MM.1S (cell line): ENCODE data around the gene VPS29.
"Not testable (repeated sequence)": the region's sequence is repeated elsewhere in the genome, so short reads cannot be mapped to it uniquely, and the experiment has no call there.

Source experiments
- DNase-seq: peaks from one replicate; pipeline ENCODE4 v3.0.0-alpha.2; 2015
- H2AFZ ChIP-seq: fragments of 300-600 bp; sonication (generic); 2 replicates; pipeline ENCODE4 v1.6.0; 2016; ENCODE audit warnings: antibody characterized with exemption, low read length
- H3F3A ChIP-seq: fragments of 300-600 bp; sonication (generic); 2 replicates; pipeline ENCODE4 v1.6.1; 2016; ENCODE audit warnings: mild to moderate bottlenecking, antibody characterized with exemption, low read length, moderate library complexity, mixed read lengths; ENCODE audit not compliant: insufficient read depth
- H3K27ac ChIP-seq: fragments of 300-600 bp; sonication (generic); 2 replicates; pipeline ENCODE4 v1.5.1; 2016; ENCODE audit warnings: mild to moderate bottlenecking, low read length
- H3K27me3 ChIP-seq: fragments of 300-600 bp; sonication (generic); replicated peaks from 2 replicates; pipeline ENCODE4 v1.6.0; 2016; ENCODE audit warnings: low read length; ENCODE audit not compliant: insufficient read depth
- H3K36me3 ChIP-seq: fragments of 300-600 bp; sonication (generic); replicated peaks from 2 replicates; pipeline ENCODE4 v1.6.1; 2016; ENCODE audit warnings: mild to moderate bottlenecking, low read length, mixed read lengths; ENCODE audit not compliant: insufficient read depth
- H3K4me1 ChIP-seq: fragments of 300-600 bp; sonication (generic); 2 replicates; pipeline ENCODE4 v1.6.1; 2016; ENCODE audit warnings: low read length, mixed read lengths
- H3K4me2 ChIP-seq: fragments of 300-600 bp; sonication (generic); 2 replicates; pipeline ENCODE4 v1.6.0; 2016; ENCODE audit warnings: low read depth, low read length
- H3K4me3 ChIP-seq: fragments of 300-600 bp; sonication (generic); 2 replicates; pipeline ENCODE4 v1.5.1; 2016; ENCODE audit warnings: low read length, mixed read lengths
- H3K79me2 ChIP-seq: fragments of 300-600 bp; sonication (generic); 2 replicates; pipeline ENCODE4 v1.6.1; 2016; ENCODE audit warnings: mixed run types, low read length, mixed read lengths
- H3K9ac ChIP-seq: fragments of 300-600 bp; sonication (generic); 2 replicates; pipeline ENCODE4 v1.6.1; 2016; ENCODE audit warnings: low read length, mixed read lengths
- H3K9me2 ChIP-seq: fragments of 300-600 bp; sonication (generic); replicated peaks from 2 replicates; pipeline ENCODE4 v1.6.1; 2016; ENCODE audit warnings: mild to moderate bottlenecking, low read length, mixed read lengths; ENCODE audit not compliant: insufficient read depth
- H3K9me3 ChIP-seq: fragments of 300-600 bp; sonication (generic); replicated peaks from 2 replicates; pipeline ENCODE4 v1.6.1; 2016; ENCODE audit warnings: mild to moderate bottlenecking, low read length, mixed read lengths; ENCODE audit not compliant: insufficient read depth
- H4K20me1 ChIP-seq: fragments of 300-600 bp; sonication (generic); 2 replicates; pipeline ENCODE4 v1.6.1; 2016; ENCODE audit warnings: mild to moderate bottlenecking, low read length, moderate library complexity, mixed read lengths; ENCODE audit not compliant: insufficient read depth
- EZH2 ChIP-seq: fragments of 300-600 bp; sonication (generic); optimal IDR thresholded peaks from 2 replicates; pipeline ENCODE3; 2017; ENCODE audit warnings: low read depth, mild to moderate bottlenecking, antibody characterized with exemption, low read length, mixed read lengths
- EZH2phosphoT487 ChIP-seq: fragments of 300-600 bp; sonication (generic); IDR thresholded peaks from 2 replicates; pipeline ENCODE4 v1.6.1; 2018; ENCODE audit warnings: antibody characterized with exemption, low read length
- TF ChIP-seq, protein P1 (sequence below): fragments of 300-600 bp; sonication (generic); IDR thresholded peaks from 2 replicates; pipeline ENCODE4 v1.5.1; 2016; ENCODE audit warnings: antibody characterized with exemption, low read length, mixed read lengths

The VPS29 gene

DNA sequence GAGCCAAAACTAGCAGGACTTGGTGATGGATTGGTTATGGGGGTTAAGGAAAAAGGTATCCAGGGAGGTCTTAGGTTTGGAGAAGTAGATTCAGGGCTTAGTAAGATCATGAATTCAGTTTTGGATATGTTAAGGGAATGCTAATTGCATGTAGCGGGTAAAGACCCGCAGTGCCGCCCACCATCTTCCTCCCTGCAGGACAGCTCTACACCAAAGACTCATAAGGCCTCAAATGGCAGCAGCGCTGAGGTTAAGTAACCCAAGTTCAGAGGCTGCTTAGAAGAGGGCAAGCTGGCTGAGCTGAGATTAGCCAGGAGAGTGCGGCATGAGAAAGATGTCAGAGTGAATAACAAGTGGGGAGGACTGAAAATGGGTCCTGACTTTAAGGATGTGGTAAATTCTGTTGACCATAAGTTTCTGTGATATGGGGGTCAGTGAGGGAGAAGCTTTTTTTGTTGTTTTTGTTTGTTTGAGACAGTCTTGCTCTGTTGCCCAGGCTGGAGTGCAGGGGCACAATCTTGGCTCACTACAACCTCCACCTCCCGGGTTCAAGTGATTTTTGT lies 26.4 kb upstream of the VPS29 start:
- no peaks in the 10 kb centered on the region for H3K9me2 ChIP-seq
- DNase-seq: no peak
- no peaks in the 10 kb centered on the region for H3K27me3 ChIP-seq
- H3K79me2 ChIP-seq: no peaks in the 10 kb centered on the region
- no peak overlapping the region for H3K9ac ChIP-seq
- H3K27ac ChIP-seq: no peak overlapping the region
- H3K4me3 ChIP-seq: no peak overlapping the region
- H4K20me1 ChIP-seq: no peaks in the 10 kb centered on the region
- no peaks in the 10 kb centered on the region for H3F3A ChIP-seq
- peaks cover 21% of the 10 kb centered on the region for H3K4me1 ChIP-seq
- no peak overlapping the region for H2AFZ ChIP-seq
- no peaks in the 10 kb centered on the region for H3K9me3 ChIP-seq
- no peaks in the 10 kb centered on the region for H3K36me3 ChIP-seq
- no peak overlapping the region for H3K4me2 ChIP-seq
- no peak for TF ChIP-seq EZH2
- TF ChIP-seq EZH2phosphoT487: no peak
- TF ChIP-seq, protein P1, sequence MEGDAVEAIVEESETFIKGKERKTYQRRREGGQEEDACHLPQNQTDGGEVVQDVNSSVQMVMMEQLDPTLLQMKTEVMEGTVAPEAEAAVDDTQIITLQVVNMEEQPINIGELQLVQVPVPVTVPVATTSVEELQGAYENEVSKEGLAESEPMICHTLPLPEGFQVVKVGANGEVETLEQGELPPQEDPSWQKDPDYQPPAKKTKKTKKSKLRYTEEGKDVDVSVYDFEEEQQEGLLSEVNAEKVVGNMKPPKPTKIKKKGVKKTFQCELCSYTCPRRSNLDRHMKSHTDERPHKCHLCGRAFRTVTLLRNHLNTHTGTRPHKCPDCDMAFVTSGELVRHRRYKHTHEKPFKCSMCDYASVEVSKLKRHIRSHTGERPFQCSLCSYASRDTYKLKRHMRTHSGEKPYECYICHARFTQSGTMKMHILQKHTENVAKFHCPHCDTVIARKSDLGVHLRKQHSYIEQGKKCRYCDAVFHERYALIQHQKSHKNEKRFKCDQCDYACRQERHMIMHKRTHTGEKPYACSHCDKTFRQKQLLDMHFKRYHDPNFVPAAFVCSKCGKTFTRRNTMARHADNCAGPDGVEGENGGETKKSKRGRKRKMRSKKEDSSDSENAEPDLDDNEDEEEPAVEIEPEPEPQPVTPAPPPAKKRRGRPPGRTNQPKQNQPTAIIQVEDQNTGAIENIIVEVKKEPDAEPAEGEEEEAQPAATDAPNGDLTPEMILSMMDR: no peak

DNA sequence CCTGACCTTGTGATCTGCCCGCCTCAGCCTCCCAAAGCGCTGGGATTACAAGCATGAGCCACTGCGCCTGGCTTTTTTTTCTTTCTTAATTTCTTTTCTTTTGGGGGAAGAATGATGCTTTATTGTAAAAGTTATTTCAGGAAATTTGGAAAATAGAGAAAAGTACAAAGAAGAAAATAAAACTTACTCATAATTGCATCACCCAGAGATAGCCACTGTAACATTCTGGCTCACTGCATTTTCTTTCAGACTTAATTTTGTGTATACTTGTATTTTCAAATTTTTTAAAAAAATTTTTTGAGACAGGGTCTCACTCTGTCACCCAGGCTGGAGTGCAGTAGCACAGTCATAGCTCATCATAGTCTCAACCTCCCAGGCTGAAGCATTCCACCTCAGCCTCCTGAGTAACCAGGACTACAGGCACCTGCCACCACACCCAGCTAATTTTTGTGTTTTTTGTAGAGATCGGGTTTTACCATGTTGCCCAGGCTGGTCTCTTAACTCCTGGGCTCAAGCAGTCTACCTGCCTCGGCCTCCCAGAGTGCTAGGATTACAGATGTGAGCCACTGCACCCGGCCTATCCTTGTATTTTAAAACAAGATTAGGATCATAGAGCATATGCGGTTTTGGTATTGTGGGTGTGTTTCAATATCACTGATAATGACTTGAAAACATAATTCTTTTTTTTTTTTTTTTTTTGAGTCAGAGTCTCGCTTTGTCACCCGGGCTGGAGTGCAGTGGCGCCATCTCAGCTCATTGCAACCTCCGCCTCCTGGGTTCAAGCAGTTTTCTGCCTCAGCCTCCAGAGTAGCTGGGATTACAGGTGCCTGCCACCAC lies 19.2 kb upstream of the VPS29 start:
- not testable (repeated sequence) for H3K9me2 ChIP-seq, H4K20me1 ChIP-seq, H3K9ac ChIP-seq, H3K36me3 ChIP-seq, H3K9me3 ChIP-seq, H3K27me3 ChIP-seq, H3K4me3 ChIP-seq, H3K79me2 ChIP-seq, H3K4me1 ChIP-seq, H2AFZ ChIP-seq, DNase-seq, H3F3A ChIP-seq, H3K27ac ChIP-seq, H3K4me2 ChIP-seq

DNA sequence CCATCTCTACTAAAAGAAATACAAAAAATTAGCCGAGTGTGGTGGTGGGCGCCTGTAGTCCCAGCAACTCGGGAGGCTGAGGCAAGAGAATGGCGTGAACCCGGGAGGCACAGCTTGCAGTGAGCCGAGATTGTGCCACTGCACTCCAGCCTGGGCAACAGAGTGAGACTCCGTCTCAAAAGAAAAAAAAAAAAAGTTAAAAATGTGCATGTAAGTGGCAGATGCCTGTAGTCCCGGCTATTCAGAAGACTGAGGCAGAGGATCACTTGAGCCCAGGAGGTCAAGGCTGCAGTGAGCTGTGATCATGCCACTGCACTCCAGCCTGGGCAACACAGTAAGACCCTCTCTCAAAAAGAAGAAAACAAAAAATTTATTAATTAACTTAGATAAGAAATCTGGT lies 16.1 kb upstream of the VPS29 start:
- not testable (repeated sequence) for H3F3A ChIP-seq, H3K4me1 ChIP-seq, DNase-seq, H4K20me1 ChIP-seq, H3K9me2 ChIP-seq, H2AFZ ChIP-seq, H3K36me3 ChIP-seq, H3K27me3 ChIP-seq, H3K27ac ChIP-seq, H3K4me3 ChIP-seq, H3K79me2 ChIP-seq, H3K9me3 ChIP-seq, H3K9ac ChIP-seq, H3K4me2 ChIP-seq

DNA sequence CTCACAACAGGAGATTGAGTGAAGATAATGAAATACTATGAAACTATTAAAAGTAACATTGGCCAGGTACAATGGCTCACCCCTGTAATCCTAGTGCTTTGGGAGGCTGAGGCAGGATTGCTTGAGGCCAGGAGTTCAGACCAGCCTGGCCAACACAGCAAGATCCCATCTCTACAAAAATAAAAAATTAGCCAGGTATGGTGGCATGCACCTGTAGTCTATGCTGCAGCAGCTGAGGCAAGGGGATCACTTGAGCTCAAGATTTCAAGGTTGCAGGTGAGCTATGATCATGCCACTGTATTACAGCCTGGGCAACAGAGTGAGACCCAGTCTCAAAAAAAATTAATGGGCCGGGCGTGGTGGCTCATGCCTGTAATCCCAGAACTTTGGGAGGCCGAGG lies 15.1 kb upstream of the VPS29 start:
- Histone ChIP-seq H3F3A (no peaks in the 10 kb centered on the region), H3K4me1 (no peaks in the 10 kb centered on the region), H2AFZ (no peak overlapping the region), H3K27me3 (no peaks in the 10 kb centered on the region), H3K9ac (no peak overlapping the region), H3K36me3 (no peaks in the 10 kb centered on the region), H3K79me2 (no peaks in the 10 kb centered on the region), H3K27ac (no peak overlapping the region), H3K9me2 (no peaks in the 10 kb centered on the region), H3K9me3 (no peaks in the 10 kb centered on the region), H4K20me1 (no peaks in the 10 kb centered on the region), H3K4me3 (no peak overlapping the region), H3K4me2 (no peak overlapping the region)
- TF ChIP-seq EZH2phosphoT487 (no peak), EZH2 (no peak)
- TF ChIP-seq, protein P1: no peak
- no peak for DNase-seq
